Neuronal stem cell (in vitro differentiated cells): Measurements from ENCODE around the gene MDFI.
A peak's percentile ranks its signal among the peaks of the same experiment; 100 is the strongest.

Source experiments
- DNase-seq: peaks from one replicate; pipeline ENCODE4 v3.0.0-alpha.2; 2013; ENCODE audit warnings: low spot score
- H2AFZ ChIP-seq: one replicate; pipeline ENCODE4 v1.6.1; 2013; ENCODE audit warnings: mild to moderate bottlenecking, low read length, inconsistent platforms
- H2AK5ac ChIP-seq: 2 replicates; pipeline ENCODE4 v1.6.1; 2013; ENCODE audit warnings: low read depth, mild to moderate bottlenecking, inconsistent platforms, low read length, moderate library complexity, mixed read lengths
- H2BK120ac ChIP-seq: 2 replicates; pipeline ENCODE4 v1.6.1; 2013; ENCODE audit warnings: low read depth, mild to moderate bottlenecking, inconsistent platforms, low read length, moderate library complexity, mixed read lengths
- H2BK12ac ChIP-seq: one replicate; pipeline ENCODE4 v1.6.1; 2013; ENCODE audit warnings: low read length, inconsistent platforms
- H2BK15ac ChIP-seq: 2 replicates; pipeline ENCODE4 v1.6.1; 2013; ENCODE audit warnings: mild to moderate bottlenecking, low read length, inconsistent platforms, mixed read lengths
- H2BK5ac ChIP-seq: one replicate; pipeline ENCODE4 v1.6.1; 2013; ENCODE audit warnings: inconsistent platforms, mild to moderate bottlenecking, low read length, moderate library complexity
- H3K14ac ChIP-seq: one replicate; pipeline ENCODE4 v1.6.1; 2013; ENCODE audit warnings: low read length, inconsistent platforms
- H3K18ac ChIP-seq: 2 replicates; pipeline ENCODE4 v1.6.1; 2013; ENCODE audit warnings: low read length, inconsistent platforms
- H3K23ac ChIP-seq: 2 replicates; pipeline ENCODE4 v1.6.1; 2013; ENCODE audit warnings: low read depth, mild to moderate bottlenecking, mixed read lengths, low read length, inconsistent platforms; ENCODE audit not compliant: poor library complexity
- H3K27ac ChIP-seq: replicated peaks from 3 replicates; pipeline ENCODE4 v1.5.1; 2013; ENCODE audit warnings: low read length, inconsistent platforms
- H3K27me3 ChIP-seq, 3 experiments: 2 replicates each; pipeline ENCODE4 v1.6.1; 2013; ENCODE audit warnings: low read length in 3 of 3, mild to moderate bottlenecking in 2 of 3, inconsistent platforms in 1 of 3, low read depth in 1 of 3, mixed read lengths in 1 of 3, moderate library complexity in 1 of 3; ENCODE audit not compliant: control insufficient read depth in 3 of 3, insufficient read depth in 3 of 3
- H3K36me3 ChIP-seq, 2 donors: replicated peaks in 1 of 2; 2 replicates each; pipeline ENCODE4 v1.6.1; 2013; ENCODE audit warnings: low read length in 2 of 2; ENCODE audit not compliant: control insufficient read depth in 2 of 2, insufficient read depth in 2 of 2
- H3K4ac ChIP-seq: 2 replicates; pipeline ENCODE4 v1.6.1; 2013; ENCODE audit warnings: inconsistent platforms, mild to moderate bottlenecking, low read length, moderate library complexity
- H3K4me1 ChIP-seq, 2 donors: 1 replicate in 1 of 2; 2 replicates in 1 of 2; pipeline ENCODE4 v1.6.1; 2013; ENCODE audit warnings: low read length in 2 of 2, low read depth in 1 of 2; ENCODE audit not compliant: control insufficient read depth in 2 of 2, insufficient read depth in 1 of 2
- H3K4me2 ChIP-seq: one replicate; pipeline ENCODE4 v1.6.1; 2013; ENCODE audit warnings: mild to moderate bottlenecking, low read length, inconsistent platforms; ENCODE audit not compliant: insufficient read depth, poor library complexity, severe bottlenecking
- H3K4me3 ChIP-seq, 2 donors: 2 replicates each; pipeline ENCODE4 v1.5.1; 2013; ENCODE audit warnings: low read length in 2 of 2, mild to moderate bottlenecking in 2 of 2, inconsistent platforms in 1 of 2, moderate library complexity in 1 of 2
- H3K79me1 ChIP-seq: one replicate; pipeline ENCODE4 v1.6.1; 2013; ENCODE audit warnings: low read depth, mild to moderate bottlenecking, inconsistent platforms, low read length, moderate library complexity
- H3K9ac ChIP-seq: one replicate; pipeline ENCODE4 v1.6.1; 2013; ENCODE audit warnings: mild to moderate bottlenecking, low read depth, low read length, inconsistent platforms; ENCODE audit not compliant: poor library complexity
- H3K9me3 ChIP-seq, 2 donors: replicated peaks in 1 of 2; 2 replicates each; pipeline versions ENCODE3 to v1.6.1; 2013; ENCODE audit warnings: low read length in 2 of 2, mild to moderate bottlenecking in 2 of 2, inconsistent platforms in 1 of 2, low read depth in 1 of 2, mixed read lengths in 1 of 2, moderate library complexity in 1 of 2; ENCODE audit not compliant: control insufficient read depth in 2 of 2, insufficient read depth in 1 of 2
- H4K8ac ChIP-seq: one replicate; pipeline ENCODE4 v1.6.1; 2013; ENCODE audit warnings: low read depth, mild to moderate bottlenecking, inconsistent platforms, low read length, moderate library complexity
- H4K91ac ChIP-seq: one replicate; pipeline ENCODE4 v1.6.1; 2013; ENCODE audit warnings: low read length, low read depth, mild to moderate bottlenecking, inconsistent platforms; ENCODE audit not compliant: poor library complexity
- WGBS, 2 donors: extraction: QIAGEN DNeasy Blood & Tissue Kit; methylation state at CpG; one replicate each; pipeline ENCODE4 v1.1.7; 2013; ENCODE audit warnings: missing lambda C conversion rate in 2 of 2, mixed read lengths in 1 of 2; ENCODE audit not compliant: insufficient read length in 2 of 2, insufficient replicate concordance in 1 of 2; ENCODE audit errors: extremely low coverage in 2 of 2; 5-methylcytosine and 5-hydroxymethylcytosine counted together

Gene MDFI

DNA sequence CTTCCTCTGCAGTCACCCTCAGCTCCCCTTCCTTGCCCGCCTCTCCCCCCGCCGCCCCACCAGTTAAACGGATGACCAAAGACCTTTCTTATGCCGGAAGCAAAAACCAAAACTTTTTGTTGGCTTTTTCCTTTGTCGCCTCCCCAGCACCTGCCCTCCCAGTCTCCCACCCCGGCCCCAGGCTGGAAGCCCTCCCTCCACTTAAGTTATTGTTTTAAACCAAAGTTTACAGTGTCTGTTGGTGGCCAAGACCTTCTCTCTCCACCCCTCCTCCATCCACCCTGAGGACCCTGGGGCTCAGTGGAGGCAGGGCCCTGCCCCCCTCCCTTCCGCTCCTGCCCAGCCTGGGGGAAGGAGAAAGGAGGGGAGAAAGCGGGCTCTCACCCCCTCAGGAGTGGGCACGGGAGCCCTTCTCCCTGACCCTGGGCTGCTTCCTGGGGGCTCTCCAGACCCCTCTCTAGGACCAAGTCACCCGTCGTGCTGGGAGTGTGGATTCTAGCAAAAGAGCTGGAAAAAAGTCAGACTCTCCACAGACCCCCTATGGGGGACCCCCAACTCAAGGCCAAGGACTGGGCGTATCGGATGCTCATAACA lies 38.3 kb upstream of the MDFI start:
- H3K4me2 ChIP-seq = no peak overlapping the region
- H2BK5ac ChIP-seq = no peak overlapping the region
- no peak overlapping the region for H3K23ac ChIP-seq
- peak overlapping the region; percentile 32 for H3K18ac ChIP-seq
- no peak overlapping the region for H3K4me3 ChIP-seq
- H3K4me1 ChIP-seq = peaks cover 5 to 13% of the 10 kb centered on the region in 2 donors
- no peak overlapping the region for H3K27ac ChIP-seq
- H3K14ac ChIP-seq = no peak overlapping the region
- no peaks in the 10 kb centered on the region for H3K27me3 ChIP-seq
- H2BK15ac ChIP-seq = no peak overlapping the region
- WGBS, 2 donors = no CpG with 5 or more reads among the region's 14 CpGs
- no peak overlapping the region for H2BK12ac ChIP-seq
- H3K4ac ChIP-seq = no peak overlapping the region
- DNase-seq = no peak
- H2AFZ ChIP-seq = no peak overlapping the region
- no peak overlapping the region for H2AK5ac ChIP-seq
- no peaks in the 10 kb centered on the region for H3K9me3 ChIP-seq
- no peak overlapping the region for H2BK120ac ChIP-seq
- no peaks in the 10 kb centered on the region for H3K79me1 ChIP-seq
- H3K36me3 ChIP-seq = peaks cover 14 to 59% of the 10 kb centered on the region in 2 donors
- no peak overlapping the region for H4K8ac ChIP-seq
- H4K91ac ChIP-seq = no peak overlapping the region
- H3K9ac ChIP-seq = no peak overlapping the region

DNA sequence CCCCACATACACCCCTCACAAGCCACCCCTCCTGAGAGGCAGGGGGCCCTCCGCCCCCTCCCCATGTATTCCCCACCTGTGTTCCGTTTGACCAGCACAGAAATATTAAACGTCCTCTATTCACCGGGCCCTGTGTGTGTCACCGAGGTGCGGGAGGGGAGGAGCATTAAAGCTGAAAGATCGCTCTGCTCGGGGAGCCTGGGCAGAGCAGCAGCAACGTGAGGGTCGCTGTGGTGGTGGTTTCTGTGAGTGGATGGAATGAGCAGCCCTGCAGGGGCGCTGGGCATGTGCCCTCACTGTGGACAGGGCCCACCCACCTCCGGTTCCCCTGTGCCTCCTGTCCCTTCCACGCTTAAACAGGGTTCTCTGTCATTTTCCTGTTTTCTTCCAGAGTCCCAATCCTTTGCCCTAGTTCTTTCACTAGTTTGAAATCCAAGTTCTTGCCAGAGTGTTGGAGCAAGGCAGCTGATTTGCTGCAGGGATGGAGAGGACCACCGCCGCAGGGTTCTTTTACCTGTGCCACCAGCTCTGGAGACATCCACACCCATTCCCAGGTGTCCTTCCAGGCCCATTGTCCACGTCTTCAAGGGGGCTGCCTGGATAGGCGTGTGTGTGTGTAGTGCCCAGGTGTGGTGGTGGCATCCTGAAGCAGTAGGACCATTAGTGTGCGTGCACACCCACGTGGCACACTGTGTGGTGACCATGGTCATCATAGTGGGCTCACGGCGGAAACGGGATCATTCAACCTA lies 37.6 kb upstream of the MDFI start:
- no peak overlapping the region for H3K4me2 ChIP-seq
- DNase-seq = no peak
- peak overlapping the region; percentile 42 for H3K14ac ChIP-seq
- no peak overlapping the region for H3K4ac ChIP-seq
- H3K27ac ChIP-seq = no peak overlapping the region
- no peak overlapping the region for H2BK5ac ChIP-seq
- no CpG with 5 or more reads among the region's 22 CpGs for WGBS, 2 donors
- peak overlapping the region in 1 of 2 donors; percentile 19 for H3K4me3 ChIP-seq
- H3K18ac ChIP-seq = peak overlapping the region; percentile 72
- H2BK120ac ChIP-seq = no peak overlapping the region
- no peaks in the 10 kb centered on the region for H3K79me1 ChIP-seq
- peaks cover 5 to 13% of the 10 kb centered on the region in 2 donors for H3K4me1 ChIP-seq
- peak overlapping the region; percentile 51 for H2AK5ac ChIP-seq
- no peak overlapping the region for H2BK15ac ChIP-seq
- no peak overlapping the region for H4K91ac ChIP-seq
- no peak overlapping the region for H3K23ac ChIP-seq
- H3K9me3 ChIP-seq = no peaks in the 10 kb centered on the region
- peaks cover 12 to 52% of the 10 kb centered on the region in 2 donors for H3K36me3 ChIP-seq
- no peak overlapping the region for H2AFZ ChIP-seq
- H3K27me3 ChIP-seq = no peaks in the 10 kb centered on the region
- H3K9ac ChIP-seq = peak overlapping the region; percentile 61
- H4K8ac ChIP-seq = no peak overlapping the region
- H2BK12ac ChIP-seq = no peak overlapping the region

DNA sequence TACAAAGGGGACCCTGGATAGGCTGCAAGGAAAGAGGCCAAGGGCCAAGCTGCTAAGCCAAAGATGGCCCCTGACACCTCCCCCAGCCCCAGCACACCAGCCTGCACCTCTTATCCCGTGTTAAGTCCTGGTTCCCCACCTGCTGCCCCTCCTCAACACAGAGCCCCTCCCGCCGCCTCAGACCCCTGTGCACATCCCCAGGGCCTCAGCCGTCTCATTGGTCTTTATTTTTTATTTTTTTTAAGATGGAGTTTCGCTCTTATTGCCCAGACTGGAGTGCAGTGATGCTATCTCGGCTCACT lies 37.1 kb upstream of the MDFI start:
- H3K9me3 ChIP-seq = no peaks in the 10 kb centered on the region
- H3K4me2 ChIP-seq = no peak overlapping the region
- H2BK120ac ChIP-seq = no peak overlapping the region
- H4K91ac ChIP-seq = no peak overlapping the region
- no peak overlapping the region for H4K8ac ChIP-seq
- WGBS, 2 donors = no CpG with 5 or more reads among the region's 6 CpGs
- H2BK12ac ChIP-seq = no peak overlapping the region
- no peaks in the 10 kb centered on the region for H3K27me3 ChIP-seq
- peak overlapping the region; percentile 42 for H3K14ac ChIP-seq
- H3K23ac ChIP-seq = no peak overlapping the region
- no peak overlapping the region for H2BK5ac ChIP-seq
- DNase-seq = no peak
- no peak overlapping the region for H2AFZ ChIP-seq
- H2BK15ac ChIP-seq = no peak overlapping the region
- H3K4ac ChIP-seq = no peak overlapping the region
- no peak overlapping the region for H3K27ac ChIP-seq
- no peaks in the 10 kb centered on the region for H3K79me1 ChIP-seq
- peaks cover 9 to 47% of the 10 kb centered on the region in 2 donors for H3K36me3 ChIP-seq
- H3K4me3 ChIP-seq = no peak overlapping the region
- H3K9ac ChIP-seq = peak overlapping the region; percentile 61
- H3K4me1 ChIP-seq = peaks cover 5 to 13% of the 10 kb centered on the region in 2 donors
- peak overlapping the region; percentile 51 for H2AK5ac ChIP-seq
- no peak overlapping the region for H3K18ac ChIP-seq

DNA sequence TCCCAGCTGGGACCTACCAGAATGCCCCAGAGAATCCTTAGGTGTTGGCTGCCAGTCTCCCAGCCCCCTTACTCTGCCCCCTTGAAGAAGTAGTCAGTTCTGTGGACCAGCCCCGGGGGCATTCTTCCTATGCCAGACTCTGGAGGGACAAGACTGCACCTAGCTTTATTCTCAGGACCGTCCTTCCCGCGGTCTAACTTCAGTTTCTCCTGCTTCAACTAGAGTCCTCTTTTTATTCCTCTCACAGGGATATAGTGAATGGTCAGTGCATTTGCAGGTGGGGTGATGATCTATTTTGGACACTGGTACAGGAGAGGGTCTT lies 35.9 kb upstream of the MDFI start:
- no peak overlapping the region for H3K9ac ChIP-seq
- H3K4me2 ChIP-seq = no peak overlapping the region
- H3K36me3 ChIP-seq = peaks cover 2 to 35% of the 10 kb centered on the region in 2 donors
- H3K4ac ChIP-seq = no peak overlapping the region
- no peak overlapping the region for H4K8ac ChIP-seq
- H3K27me3 ChIP-seq = peaks cover 0 to 2% (median 0%) of the 10 kb centered on the region in 3 experiments
- no peak overlapping the region for H3K14ac ChIP-seq
- no peak overlapping the region for H3K18ac ChIP-seq
- H4K91ac ChIP-seq = no peak overlapping the region
- no peak overlapping the region for H2BK12ac ChIP-seq
- H2BK5ac ChIP-seq = no peak overlapping the region
- no peak overlapping the region for H2BK120ac ChIP-seq
- no peak overlapping the region for H3K23ac ChIP-seq
- H2AK5ac ChIP-seq = peak overlapping the region; percentile 12
- H3K79me1 ChIP-seq = no peaks in the 10 kb centered on the region
- H3K4me3 ChIP-seq = no peak overlapping the region
- no peak overlapping the region for H2BK15ac ChIP-seq
- no peak overlapping the region for H3K27ac ChIP-seq
- H3K9me3 ChIP-seq = no peaks in the 10 kb centered on the region
- H2AFZ ChIP-seq = peak overlapping the region; percentile 83
- DNase-seq = no peak
- no CpG with 5 or more reads among the region's 4 CpGs for WGBS, 2 donors
- H3K4me1 ChIP-seq = peaks cover 5 to 13% of the 10 kb centered on the region in 2 donors
